HG03457 (cell line): ENCODE results near the gene CDC42EP1.

Source experiments
- ATAC-seq: cut with Tn5 transposase; IDR thresholded peaks from one replicate; pipeline ENCODE4 v1.9.1; 2021; ENCODE audit warnings: moderate number of reproducible peaks; ENCODE audit not compliant: unreplicated experiment

CDC42EP1 gene

DNA sequence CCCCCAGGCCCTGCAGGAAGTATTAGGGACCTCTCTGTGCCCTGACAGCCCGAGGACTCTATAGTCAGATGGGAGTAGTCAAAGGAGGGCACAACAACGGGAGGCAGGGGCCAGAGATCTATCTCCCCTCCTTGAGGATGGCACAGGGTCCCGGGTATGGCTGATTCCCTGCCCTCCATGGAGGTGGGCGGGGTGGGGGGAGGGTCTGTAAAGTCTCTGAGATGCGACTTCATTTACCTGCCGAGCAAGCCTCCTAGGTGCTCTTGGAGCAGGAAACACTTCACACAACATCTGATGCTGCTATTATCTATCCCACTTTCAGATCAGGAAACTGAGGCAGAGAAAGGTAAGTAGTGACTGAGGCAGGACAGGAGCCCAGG is 769 bp upstream of the CDC42EP1 start:
- ATAC-seq, result no peak

DNA sequence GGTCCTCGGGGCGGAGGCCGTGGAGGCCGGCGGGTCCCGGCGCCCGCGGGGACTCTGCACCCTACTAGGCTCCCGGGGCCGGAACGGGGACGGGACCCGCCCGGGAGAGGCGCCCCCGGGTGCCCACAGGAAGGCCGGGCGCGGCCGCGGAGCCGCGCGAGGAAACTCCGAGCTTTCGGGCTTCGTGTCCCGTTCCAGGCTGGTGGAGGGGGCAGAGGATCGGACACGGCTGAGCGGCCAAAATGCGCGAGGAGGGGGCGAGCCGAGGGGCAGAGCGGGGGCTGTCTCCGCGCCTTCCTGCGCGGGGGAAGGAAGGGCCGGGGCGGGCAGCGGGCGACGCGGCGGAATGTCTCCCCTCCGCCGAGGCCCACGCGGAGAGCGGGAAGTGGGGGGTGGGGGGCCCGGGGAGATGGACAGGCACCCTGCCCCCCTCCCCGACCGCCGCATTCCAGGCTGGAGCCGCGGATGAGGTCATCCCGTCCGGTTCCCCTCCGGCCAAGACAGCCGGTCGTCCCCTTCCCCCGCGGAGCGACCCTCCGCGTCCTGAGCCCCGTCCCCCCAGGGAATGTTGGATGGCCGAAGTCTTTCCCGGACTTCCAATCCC is 430 bp downstream of the CDC42EP1 start:
- ATAC-seq, result no peak

DNA sequence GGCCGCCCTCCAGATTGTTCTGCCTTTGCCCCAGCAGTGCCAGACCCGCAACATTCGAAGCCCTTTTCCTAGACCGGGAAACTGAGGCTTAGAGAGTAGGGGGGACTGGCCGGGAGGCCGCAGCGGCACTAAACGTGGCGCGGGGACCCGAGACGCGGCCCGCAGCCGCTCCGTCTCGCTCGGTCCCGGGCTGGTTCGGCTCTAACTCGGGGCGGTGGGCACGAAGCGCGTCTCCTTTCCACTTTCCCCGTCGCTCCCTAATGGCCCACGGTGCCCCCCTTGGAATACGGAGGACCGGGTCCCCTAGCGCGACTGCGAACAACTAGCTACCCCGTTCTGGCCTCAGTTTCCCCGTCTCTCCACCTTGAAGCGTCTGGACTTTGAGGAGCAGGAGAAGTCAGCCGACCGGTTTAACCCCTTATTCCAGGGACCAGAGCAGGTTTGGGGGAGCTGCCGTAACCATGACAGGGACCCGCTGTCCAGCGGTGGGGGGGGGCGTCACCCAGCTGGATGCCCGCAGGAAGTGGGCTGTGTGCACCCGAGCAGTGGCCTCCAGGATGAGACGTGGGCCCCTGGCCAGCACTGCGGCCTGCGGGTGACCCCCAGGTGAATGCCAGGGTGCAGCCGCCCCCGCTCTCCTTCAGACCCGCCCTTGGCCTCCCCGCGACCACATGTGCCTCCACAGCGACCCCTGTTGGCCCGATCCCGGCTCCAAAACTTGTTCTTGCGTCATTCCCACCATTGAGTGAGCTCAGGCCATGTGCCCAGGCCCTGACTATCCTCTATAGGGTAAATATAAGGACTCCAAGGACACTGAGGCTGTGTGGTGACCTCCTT is 1.1 kb downstream of the CDC42EP1 start:
- no peak for ATAC-seq

DNA sequence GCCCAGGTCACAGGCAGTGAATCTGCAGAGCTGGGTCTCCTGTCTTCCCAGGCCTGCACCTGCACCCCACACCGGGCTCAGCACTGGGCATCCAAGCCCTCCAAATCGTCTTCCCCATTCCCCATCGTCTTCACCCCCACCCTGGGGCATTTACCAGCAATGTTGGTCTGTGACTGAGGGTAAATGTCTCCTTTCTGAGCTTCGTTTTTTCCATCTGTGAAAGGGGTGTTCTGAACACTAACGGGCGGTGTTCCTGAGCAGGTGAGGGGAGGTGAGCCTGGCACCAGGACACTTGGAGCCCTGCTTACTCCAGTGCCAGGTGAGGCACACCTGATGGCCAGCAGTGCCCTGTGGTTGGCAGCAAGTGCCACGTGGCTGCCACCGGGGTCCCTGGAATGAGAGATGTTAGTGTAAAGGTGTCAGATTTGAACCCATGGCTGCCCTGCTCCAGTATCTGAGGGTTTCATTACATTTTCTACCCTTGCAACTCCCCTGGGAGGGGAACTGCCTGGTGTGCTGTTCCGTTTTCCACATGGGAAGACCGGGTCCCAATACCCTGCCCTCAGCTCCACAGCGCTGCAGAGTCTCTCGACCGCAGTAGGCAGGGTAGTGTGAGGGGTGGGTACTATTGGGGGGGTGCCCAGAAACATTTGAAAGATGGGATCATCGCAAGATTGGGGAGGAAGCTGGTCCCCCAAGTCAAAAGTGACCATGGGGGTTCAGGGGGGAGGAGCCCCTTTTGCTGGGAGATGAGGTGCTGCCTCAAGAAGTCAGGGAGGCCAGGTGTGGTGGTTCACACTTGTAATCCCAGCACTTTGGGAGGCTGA is 2.0 kb downstream of the CDC42EP1 start:
- ATAC-seq, result no peak

DNA sequence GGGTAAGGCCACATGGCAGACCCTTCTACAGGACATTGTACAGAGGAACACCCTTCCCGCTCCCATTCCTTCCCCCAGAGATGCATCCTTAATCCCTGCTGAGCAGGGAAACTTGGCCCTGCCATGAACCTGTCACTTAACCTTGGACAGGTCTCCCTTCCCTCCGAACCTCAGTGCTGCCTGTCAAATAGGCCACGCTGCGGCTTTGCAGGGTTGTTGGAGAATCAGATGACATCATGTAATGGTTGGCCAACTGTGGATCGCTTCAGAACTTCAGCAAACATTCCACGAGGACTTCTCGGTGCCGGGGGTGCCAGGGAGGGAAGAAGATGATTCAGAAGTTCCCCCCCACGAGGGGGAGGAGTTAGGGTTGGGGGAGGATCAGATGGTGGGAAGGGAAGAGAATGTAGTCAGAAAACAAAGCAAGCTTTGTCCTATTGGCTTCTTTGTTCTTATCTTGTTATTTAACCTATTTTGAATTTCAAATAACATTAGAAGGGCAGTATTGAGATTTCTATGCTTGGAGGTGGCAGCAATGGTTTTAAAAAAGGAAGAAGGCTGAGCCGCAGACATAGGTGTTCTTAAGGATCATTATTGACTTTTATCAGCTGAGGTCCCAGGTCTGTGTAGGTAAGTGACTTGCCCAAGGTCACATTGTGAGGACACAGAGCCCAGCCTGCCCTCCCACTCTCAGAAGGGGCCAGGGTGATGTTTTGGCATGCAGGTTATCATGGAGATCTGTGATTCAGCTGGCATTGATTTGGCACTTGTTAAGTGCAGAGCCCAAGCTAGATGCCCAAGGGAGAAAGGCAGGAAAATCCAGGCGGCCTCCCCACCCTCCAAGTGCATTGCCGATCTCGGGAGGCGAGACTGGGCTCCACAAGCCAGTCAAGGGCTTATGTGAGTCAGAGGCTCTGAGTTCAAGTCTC is 3.1 kb downstream of the CDC42EP1 start:
- ATAC-seq, result no peak

DNA sequence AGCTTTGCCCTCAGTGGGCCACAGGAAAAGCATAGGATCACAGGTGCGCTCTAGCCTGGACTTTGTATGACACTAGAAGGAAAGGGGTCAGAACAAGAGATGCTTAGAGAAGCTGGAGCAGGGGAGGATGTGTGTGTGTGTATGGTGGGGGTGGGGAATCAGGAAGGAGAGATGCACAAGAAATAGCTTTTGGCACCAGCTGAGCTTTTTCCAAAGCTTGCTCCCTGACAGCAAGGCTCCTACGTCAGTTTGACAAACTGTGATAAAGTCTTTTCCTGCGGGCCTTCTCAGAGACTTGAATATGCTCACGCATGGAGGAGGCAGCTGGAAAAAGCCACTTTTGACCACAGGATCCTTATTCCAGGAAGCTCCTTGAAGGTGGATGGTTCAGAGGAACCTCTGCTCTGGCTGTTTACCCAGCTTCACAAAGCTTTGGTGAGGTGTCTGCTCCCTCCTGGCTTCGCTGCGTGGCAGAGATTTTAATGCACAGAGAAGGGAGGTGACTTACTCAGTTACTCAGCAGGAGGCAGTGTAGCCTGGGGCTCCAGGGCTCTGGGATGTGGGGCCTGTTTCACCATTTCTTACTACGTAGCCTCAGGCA is 3.9 kb downstream of the CDC42EP1 start:
- no peak for ATAC-seq

DNA sequence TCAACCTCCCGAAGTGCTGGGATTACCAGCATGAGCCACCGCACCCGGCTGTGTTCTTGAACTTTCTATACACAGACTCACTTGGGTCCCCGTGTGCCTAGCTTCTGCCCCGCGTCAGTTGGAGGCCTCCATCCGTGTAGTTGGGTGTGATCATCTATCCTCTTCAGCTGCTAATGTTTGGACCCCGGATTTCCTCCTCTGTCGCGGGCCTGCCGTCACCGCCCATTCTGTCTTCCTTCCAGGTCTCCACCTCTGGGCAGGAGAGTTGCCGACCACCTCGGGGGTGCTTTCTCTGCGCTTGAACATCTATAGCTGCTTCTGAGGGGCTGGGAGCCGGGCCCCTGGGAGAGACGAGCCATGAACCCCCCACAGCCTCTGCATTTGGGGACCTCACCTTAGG is 5.5 kb downstream of the CDC42EP1 start:
- no peak for ATAC-seq

DNA sequence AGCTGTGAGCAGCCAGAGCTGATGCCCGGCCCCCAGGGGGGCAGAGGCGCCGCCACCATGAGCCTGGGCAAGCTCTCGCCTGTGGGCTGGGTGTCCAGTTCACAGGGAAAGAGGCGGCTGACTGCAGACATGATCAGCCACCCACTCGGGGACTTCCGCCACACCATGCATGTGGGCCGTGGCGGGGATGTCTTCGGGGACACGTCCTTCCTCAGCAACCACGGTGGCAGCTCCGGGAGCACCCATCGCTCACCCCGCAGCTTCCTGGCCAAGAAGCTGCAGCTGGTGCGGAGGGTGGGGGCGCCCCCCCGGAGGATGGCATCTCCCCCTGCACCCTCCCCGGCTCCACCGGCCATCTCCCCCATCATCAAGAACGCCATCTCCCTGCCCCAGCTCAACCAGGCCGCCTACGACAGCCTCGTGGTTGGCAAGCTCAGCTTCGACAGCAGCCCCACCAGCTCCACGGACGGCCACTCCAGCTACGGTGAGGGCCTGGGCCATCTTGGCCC is 6.1 kb downstream of the CDC42EP1 start:
- no peak for ATAC-seq

DNA sequence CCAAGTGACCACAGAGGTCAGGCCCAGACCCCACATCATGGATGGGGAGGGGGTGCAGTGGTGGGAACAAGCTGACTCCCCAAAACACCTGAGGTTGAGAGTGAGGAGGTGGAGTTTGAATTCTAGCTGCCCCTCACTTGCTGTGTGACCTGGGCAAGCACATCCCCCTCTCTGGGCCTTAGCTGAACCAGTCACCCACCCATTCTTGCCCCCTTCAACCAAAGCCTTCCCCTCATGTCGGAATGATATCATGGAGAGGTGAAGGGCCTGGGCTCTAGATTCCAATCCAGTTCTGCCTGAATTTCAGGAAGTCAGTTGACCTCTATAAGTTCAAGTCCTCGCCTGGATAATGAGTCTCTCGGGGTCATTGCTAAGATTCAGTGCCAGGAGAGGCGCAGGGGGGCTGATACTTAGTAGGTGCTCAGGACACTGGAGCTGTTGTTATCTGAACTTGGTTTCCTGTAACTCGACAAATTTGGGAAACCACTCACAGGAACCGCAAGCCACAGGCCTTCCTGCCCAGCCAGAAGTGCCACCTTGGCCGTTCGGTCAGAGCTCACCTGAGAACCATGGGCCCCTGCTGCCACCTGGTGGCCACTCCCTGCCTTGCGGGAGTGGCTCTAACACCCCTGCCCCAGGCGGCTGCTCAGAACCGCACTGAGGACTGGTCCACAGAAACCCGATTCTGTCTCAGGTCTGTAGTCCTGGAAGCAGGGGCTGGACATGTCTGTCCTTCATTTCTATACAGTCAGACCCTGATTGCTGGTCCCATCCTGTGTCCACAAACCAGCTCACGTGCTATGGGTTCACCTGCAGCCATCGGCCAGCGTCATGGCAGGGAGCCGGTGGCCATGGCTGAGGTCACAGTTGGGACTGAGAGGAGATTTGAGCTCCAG is 6.9 kb downstream of the CDC42EP1 start:
- no peak for ATAC-seq

DNA sequence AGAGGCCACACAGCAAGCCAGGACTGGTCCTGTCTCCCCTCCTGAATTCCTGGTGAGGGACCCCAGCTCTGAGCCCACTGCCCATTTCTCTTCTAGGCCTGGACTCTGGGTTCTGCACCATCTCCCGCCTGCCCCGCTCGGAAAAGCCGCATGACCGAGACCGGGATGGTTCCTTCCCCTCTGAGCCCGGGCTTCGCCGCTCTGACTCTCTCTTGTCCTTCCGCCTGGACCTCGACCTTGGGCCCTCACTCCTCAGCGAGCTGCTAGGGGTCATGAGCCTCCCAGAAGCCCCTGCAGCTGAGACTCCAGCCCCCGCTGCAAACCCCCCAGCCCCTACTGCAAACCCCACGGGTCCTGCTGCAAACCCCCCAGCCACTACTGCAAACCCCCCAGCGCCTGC is 7.7 kb downstream of the CDC42EP1 start:
- ATAC-seq, result no peak

DNA sequence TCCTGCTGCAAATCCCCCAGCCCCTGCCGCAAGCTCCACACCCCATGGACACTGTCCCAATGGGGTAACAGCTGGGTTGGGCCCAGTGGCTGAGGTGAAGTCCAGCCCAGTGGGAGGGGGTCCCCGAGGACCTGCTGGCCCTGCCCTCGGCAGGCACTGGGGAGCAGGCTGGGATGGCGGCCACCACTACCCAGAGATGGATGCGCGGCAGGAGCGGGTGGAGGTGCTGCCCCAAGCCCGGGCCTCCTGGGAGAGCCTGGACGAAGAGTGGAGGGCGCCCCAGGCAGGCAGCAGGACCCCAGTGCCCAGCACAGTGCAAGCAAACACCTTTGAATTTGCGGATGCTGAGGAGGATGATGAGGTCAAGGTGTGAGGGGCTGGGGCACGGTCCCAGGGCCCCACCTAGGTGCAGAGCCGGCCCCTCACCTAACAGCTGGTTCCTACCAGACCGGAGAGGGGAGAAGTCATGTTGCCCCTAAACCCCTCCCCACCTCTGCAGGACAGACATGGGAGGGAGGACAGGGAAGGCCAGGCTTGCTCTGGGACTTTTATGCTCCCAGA is 8.2 kb downstream of the CDC42EP1 start:
- no peak for ATAC-seq

DNA sequence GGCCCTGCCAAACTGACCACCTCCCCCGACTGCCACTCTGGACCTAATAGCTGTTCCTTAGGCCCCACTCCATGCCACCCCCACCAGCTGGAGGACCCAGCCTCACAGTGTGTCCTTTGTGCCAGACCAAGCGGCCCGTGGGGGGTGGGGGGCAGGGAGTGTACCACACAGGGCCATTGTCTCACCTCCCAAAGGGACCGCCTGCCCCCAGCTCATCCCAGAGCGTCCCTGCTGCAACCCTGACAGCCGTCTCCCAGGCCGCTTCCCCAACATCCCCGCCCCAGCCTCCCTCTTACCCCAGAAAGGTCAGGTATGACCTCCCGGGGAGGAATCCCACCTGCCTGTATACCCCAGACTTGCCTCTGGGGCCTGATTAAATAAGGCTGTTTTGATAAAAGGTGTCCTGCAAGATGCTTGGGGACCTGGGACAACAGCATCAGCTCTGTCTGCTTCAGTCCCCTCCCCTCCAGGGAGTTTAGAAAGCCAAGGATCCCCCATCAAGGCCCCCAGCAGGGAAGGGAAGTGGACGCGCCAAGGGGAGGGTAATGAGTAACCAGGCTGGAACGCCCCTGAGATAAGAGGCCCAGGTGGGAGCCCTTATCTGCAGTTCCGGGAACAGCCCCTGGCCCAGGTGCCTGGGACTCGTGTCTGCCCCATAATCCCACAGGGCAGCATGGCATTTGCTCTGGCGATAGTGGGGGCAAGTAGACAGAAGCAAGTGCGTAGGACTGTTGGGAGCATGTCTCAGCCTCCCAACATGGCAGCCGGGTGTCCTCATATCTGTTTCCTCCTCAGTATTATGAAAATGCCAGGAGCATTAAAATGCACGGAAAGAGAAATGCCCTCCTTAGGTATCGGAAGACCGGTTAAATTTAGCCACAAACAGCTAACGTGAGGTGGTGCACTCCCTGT is 9.0 kb downstream of the CDC42EP1 start:
- no peak for ATAC-seq

DNA sequence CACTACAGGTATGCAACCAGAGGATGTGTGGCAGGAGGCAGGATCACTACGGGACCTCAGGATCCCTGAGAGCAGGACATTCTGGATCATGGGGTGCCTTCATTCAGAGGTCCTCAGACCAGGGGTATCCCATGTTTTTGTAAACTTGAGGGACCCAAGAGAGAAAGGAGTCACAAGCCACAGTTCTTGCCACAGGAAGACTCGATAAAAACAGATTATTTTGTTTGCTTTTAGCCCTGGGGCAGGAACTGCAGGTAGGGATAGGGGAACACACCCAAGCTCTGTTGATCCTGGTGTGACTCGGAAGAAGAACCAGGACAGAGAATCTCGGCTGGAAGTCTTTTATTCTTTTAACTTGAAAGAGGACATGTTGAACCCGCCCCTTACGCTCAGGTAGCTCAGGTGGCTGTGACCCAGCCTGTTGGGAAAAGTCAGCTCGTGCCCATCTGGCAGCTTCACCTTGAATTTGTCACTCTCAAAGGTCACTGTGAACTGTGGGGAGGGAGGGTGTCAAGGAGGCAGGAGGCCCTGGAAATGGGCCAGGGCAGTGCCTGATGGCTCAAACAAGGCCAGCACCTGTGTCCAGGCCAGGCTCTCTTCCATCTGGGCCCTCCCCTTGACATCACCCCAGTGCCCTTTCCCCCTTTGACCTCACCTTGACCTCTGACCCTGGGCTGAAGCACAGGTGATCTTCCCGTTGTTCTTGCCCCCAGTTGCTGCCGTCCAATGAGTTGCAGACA is 9.8 kb downstream of the CDC42EP1 start:
- ATAC-seq, result no peak

DNA sequence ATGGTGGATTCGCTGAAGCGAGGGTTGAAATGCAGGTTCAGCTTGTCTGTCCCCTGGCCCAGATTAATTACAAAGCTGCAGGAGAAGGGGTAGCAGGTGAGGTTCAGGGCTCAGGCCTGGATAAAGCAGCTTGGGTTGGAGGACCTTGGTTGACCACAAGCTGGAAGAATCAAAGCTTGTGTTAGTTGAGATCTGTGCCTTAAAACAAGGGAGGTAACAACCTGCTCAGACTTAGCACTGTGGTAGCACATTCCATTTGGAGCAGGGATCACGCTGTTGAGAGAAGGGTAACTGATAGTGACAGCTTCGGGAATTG is 10.3 kb downstream of the CDC42EP1 start:
- ATAC-seq, result no peak

DNA sequence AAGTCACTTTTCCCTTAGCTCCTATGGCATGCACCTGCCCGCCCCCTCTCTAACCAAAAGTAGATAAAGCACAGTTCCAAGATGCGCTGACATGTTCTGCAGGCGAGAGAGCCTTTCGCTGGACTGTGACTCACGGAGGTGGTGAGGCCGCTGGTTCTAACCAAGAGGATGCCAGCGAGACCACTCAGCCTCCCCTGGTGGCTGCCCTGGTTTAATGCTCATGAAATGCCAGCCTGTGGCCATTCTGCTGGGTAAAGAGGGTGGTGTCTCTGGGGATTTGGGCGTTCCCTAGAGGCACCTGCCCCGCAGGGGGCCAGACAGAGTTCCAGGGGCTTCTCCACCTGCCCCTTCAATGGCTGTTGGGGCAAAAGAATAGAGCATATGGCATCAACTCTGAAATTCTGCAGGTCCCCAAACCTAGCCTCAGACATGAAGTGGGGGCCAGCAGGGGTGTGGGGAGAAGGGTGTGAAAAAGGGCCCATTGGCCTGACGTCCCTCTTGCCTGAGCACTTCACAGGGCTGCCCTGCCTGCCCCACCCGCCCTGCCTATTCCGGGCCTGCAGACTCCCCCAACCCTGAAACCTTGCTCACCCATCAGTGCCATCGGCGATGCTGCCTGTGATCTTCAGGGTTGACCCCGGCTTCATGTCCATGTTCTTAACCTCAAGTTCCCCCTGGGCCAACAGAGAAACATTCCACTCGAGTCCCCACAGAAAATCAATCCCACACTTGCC is 11.1 kb downstream of the CDC42EP1 start:
- no peak for ATAC-seq

DNA sequence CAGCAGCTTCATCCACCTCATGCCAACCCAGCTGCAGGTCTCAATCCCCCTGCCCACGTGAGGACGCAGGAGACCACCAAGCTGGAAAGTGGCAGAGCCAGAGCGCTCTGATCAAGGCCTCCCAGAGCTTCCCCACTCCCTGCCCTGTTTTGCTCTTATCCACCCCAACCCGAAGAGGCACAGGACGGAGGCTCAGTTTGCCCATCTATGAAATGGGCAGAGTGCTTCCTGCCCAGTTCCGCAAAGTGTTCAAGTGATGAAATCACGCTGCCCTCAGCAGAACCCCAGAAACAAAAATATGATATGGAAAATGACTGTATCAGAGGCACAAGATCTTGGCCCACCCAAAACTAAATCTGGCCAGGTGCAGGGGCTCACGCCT is 11.7 kb downstream of the CDC42EP1 start:
- ATAC-seq, result no peak
